ENCODE data around the gene PPP1R18. TPM values are rescaled to one million over a fixed set of nuclear protein-coding genes. Genes with fewer than 3 reads are reported as not detected.

The PPP1R18 gene
- total RNA-seq, 1 experiment from 2014 or later, result 48.2 TPM

GRCh38 chr6:30643656-30644055 is 42.8 kb downstream of the PPP1R18 start:
- no peak overlapping the region for H3K4me3 ChIP-seq (ENCODE audit: insufficient read depth, low read depth, low read length)
- peaks cover 8% of the 10 kb centered on the region for H3K36me3 ChIP-seq (replicated peaks; ENCODE audit: control insufficient read depth, insufficient read depth, low read length)
- H3K27me3 ChIP-seq (ENCODE audit: control insufficient read depth, insufficient read depth, low read length), result no peaks in the 10 kb centered on the region
- DNase-seq, result no peak

DNA sequence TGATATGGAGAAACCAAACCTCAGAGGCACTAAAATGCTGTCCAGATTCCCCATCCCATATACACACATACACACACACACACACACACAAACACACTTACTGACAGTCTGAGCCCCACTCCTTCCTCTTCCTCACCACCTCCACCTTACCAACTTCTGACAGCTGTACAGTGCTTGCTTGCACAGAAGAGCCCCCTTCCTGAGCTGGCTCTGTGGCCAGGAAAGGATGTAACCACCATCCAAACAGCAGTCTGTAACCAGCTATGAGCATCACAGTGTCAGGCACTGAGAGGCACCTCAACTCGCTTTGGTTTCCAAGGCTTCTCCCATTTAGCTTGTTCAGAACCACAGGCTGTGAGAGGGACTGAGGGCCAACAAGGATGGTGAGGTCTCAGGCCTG is 45.4 kb downstream of the PPP1R18 start:
- Histone ChIP-seq H3K4me3 (ENCODE audit: insufficient read depth, low read depth, low read length) (no peak overlapping the region), H3K27me3 (ENCODE audit: control insufficient read depth, insufficient read depth, low read length) (no peaks in the 10 kb centered on the region), H3K36me3 (replicated peaks; ENCODE audit: control insufficient read depth, insufficient read depth, low read length) (peaks cover 8% of the 10 kb centered on the region)

DNA sequence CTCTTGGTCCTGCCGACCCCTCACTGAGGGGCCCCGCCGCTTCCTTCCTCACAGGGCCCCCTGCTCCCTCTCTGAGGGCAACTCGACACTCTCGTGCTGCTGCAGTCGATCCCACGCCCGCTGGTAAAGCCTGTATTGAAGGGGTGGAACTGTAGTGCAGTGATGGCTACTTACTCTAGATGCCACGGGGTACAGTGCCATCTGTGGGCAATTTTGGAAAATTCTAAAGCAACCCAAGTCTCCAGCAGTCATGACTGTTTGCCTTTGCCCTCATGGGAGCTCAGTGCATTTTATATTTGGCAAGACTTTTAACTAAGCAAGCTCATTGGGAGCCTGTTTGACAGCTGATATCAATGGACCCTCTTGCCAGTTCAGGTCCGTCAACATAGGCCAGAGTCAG is 46.0 kb downstream of the PPP1R18 start:
- H3K27me3 ChIP-seq (ENCODE audit: control insufficient read depth, insufficient read depth, low read length), result no peaks in the 10 kb centered on the region
- peaks cover 8% of the 10 kb centered on the region for H3K36me3 ChIP-seq (replicated peaks; ENCODE audit: control insufficient read depth, insufficient read depth, low read length)
- DNase-seq, result no peak
- no peak overlapping the region for H3K4me3 ChIP-seq (ENCODE audit: insufficient read depth, low read depth, low read length)

More for the DNA sequence above, 45.4 kb downstream of the PPP1R18 start:
- no peak for DNase-seq

GRCh38 chr6:30635834-30636233 is 50.6 kb downstream of the PPP1R18 start:
- Histone ChIP-seq H3K4me3 (ENCODE audit: insufficient read depth, low read depth, low read length) (no peak overlapping the region), H3K27me3 (ENCODE audit: control insufficient read depth, insufficient read depth, low read length) (no peaks in the 10 kb centered on the region), H3K36me3 (replicated peaks; ENCODE audit: control insufficient read depth, insufficient read depth, low read length) (peaks cover 12% of the 10 kb centered on the region)
- DNase-seq, result no peak

DNA sequence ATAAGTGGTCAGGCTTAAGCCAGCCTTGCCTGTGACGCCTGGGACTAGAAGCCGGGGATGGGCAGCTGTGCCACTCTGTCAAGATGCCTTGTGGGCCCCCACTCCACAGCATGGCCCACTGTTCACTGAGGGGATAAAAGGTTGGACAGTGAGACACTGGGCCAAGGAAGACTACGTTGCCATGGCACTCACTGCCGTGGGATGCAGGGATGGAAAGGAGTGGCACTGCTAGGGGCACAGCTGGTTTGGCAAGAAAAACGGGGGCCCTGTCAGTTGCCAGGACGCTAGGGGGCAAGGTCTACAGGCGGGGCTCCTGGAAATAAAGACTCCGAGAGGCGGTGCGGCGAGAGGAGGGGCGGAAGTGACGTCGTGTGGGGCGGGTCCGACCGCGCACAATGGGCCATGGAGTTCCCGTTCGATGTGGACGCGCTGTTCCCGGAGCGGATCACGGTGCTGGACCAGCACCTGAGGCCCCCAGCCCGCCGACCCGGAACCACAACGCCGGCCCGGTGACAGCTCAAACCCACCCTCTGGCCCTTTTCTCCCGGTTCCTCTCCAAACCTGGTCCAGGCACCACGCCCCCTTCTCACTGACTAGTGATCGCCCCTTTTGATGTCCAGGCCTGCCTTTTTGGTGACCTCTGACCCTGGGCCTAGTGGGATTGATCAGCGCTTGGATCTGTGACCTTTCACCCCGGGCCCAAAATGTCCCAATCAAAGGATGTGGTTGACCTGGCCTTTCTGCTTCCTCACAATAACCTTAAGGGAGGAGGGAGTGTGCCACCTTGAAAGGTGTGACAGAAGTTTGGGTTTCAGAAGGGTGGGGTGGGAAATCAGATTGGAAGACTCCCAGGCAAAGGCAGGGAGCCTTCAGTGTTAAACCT is 59.7 kb downstream of the PPP1R18 start, which contains the start of gene ATAT1:
TSS of gene ATAT1 (plus strand) at position 391 of the 883 bp plus-strand sequence.
- Histone ChIP-seq H3K4me3 (ENCODE audit: insufficient read depth, low read depth, low read length) (peak within 1 kb of the TSS; percentile 92), H3K27me3 (ENCODE audit: control insufficient read depth, insufficient read depth, low read length) (no peaks in the 10 kb centered on the region), H3K36me3 (replicated peaks; ENCODE audit: control insufficient read depth, insufficient read depth, low read length) (peaks cover 25% of the 10 kb centered on the region)
- DNase-seq, result peak; percentile 96

Other genes with a start within 250 kb of the PPP1R18 start
- gene HLA-E, start 197.1 kb downstream of the PPP1R18 start, total RNA-seq (2014; rRNA removed; shearing (Covaris generic)), result 45.8 and 61.9 TPM in 2 replicates
- 59.0 and 78.4 TPM in 2 replicates for gene GNL1, start 130.2 kb downstream of the PPP1R18 start, total RNA-seq (2014; rRNA removed; shearing (Covaris generic))
- 14.3 and 14.7 TPM in 2 replicates for gene PRR3, start 129.3 kb downstream of the PPP1R18 start, total RNA-seq (2014; rRNA removed; shearing (Covaris generic))
- gene ABCF1, start 115.2 kb downstream of the PPP1R18 start, total RNA-seq (2014; rRNA removed; shearing (Covaris generic)), result 52.1 and 55.7 TPM in 2 replicates
- gene PPP1R10, start 69.4 kb downstream of the PPP1R18 start, total RNA-seq (2014; rRNA removed; shearing (Covaris generic)), result 47.3 and 62.3 TPM in 2 replicates
- gene MRPS18B, start 68.8 kb downstream of the PPP1R18 start, total RNA-seq (2014; rRNA removed; shearing (Covaris generic)), result 112 and 121 TPM in 2 replicates
- gene ATAT1, start 59.8 kb downstream of the PPP1R18 start, total RNA-seq (2014; rRNA removed; shearing (Covaris generic)), result 11.7 and 13.1 TPM in 2 replicates
- 15.4 and 16.9 TPM in 2 replicates for gene C6orf136, start 39.5 kb downstream of the PPP1R18 start, total RNA-seq (2014; rRNA removed; shearing (Covaris generic))
- 39.2 and 45.3 TPM in 2 replicates for gene DHX16, start 13.6 kb downstream of the PPP1R18 start, total RNA-seq (2014; rRNA removed; shearing (Covaris generic))
- 20.7 and 23.8 TPM in 2 replicates for gene NRM, start 4.3 kb upstream of the PPP1R18 start, total RNA-seq (2014; rRNA removed; shearing (Covaris generic))
- 25.5 and 29.1 TPM in 2 replicates for gene MDC1, start 30.6 kb upstream of the PPP1R18 start, total RNA-seq (2014; rRNA removed; shearing (Covaris generic))
- 1,911 and 2,101 TPM in 2 replicates for gene TUBB, start 33.7 kb upstream of the PPP1R18 start, total RNA-seq (2014; rRNA removed; shearing (Covaris generic))
- 140 and 152 TPM in 2 replicates for gene FLOT1, start 56.0 kb upstream of the PPP1R18 start, total RNA-seq (2014; rRNA removed; shearing (Covaris generic))
- gene IER3, start 57.9 kb upstream of the PPP1R18 start, total RNA-seq (2014; rRNA removed; shearing (Covaris generic)), result 116 and 141 TPM in 2 replicates
- gene DDR1, start 197.9 kb upstream of the PPP1R18 start, total RNA-seq (2014; rRNA removed; shearing (Covaris generic)), result 117 and 127 TPM in 2 replicates
- gene GTF2H4, start 221.6 kb upstream of the PPP1R18 start, total RNA-seq (2014; rRNA removed; shearing (Covaris generic)), result 30.5 and 30.9 TPM in 2 replicates
- 54.4 and 60.5 TPM in 2 replicates for gene VARS2, start 227.6 kb upstream of the PPP1R18 start, total RNA-seq (2014; rRNA removed; shearing (Covaris generic))
- not detected in 2 replicates for gene SFTA2, start 245.5 kb upstream of the PPP1R18 start, total RNA-seq (2014; rRNA removed; shearing (Covaris generic))

Measured in H7 (cell line).